GM04503 (cell line): Measurements from ENCODE around the gene CYP39A1.
"Not testable (repeated sequence)": the region's sequence is repeated elsewhere in the genome, so short reads cannot be mapped to it uniquely, and the experiment has no call there.

ENCODE experiments used
- DNase-seq: peaks from one replicate; pipeline ENCODE4 v3.0.0-alpha.2; 2012; ENCODE audit warnings: low read depth

CYP39A1 gene

GRCh38 chr6:46648869-46649492 is 3.6 kb downstream of the CYP39A1 start:
- no peak for DNase-seq

DNA sequence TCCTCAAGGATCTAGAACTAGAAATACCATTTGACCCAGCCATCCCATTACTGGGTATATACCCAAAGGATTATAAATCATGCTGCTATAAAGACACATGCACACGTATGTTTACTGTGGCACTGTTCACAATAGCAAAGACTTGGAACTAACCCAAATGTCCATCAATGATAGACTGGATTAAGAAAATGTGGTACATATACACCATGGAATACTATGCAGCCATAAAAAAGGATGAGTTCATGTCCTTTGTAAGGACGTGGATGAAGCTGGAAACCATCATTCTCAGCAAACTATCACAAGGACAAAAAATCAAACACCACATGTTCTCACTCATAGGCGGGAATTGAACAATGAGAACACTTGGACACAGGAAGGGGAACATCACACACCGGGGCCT is 4.5 kb downstream of the CYP39A1 start:
- not testable (repeated sequence) for DNase-seq

DNA sequence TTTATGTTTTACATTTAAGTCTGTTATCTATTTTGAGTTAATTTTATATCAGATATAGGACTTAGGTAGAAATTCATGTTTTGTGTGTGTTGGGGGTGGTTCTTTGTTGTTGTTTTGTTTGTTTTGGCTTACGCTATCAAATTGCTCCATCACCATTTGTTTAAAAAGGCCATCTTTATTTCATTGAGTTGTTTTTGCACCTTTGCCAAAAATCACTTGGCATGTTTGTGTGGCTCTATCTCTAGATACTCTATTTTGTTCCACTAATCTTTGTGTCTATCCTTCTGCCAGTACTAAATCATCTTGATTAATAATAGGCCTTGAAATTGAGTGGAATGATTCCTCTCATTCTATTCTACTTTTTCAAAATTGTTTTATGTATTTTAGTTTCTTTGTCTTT is 7.4 kb downstream of the CYP39A1 start:
- no peak for DNase-seq

- no peak for DNase-seq
These were observed 9.5 kb downstream of the CYP39A1 start for GRCh38 chr6:46642928-46643751.

DNA sequence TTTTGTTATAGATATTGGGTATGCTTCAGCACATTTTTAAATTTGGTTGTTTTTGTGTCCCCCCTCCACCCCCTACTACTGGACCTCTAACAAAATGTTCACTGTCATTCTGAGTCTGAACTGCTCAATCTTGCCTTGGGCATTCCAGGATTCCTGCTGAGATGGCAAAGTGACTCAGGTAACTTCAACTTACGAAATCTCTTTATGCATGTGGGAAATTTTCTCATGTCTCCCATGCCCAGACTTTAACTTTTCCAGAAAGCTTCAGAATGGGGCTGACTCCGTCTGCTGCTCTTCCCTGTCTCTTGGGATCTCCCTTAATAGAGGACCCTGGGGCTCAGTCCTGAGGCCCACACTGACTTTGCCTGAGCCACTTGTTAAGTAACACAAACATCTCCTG is 14.0 kb downstream of the CYP39A1 start:
- DNase-seq: no peak

- DNase-seq: no peak
These were observed 14.7 kb downstream of the CYP39A1 start for GRCh38 chr6:46637933-46638332.

GRCh38 chr6:46637145-46637544 is 15.5 kb downstream of the CYP39A1 start:
- peak; percentile 90 for DNase-seq

- DNase-seq: no peak
These were observed 17.2 kb downstream of the CYP39A1 start for GRCh38 chr6:46635462-46635861.

- no peak for DNase-seq
These were observed 20.6 kb downstream of the CYP39A1 start for GRCh38 chr6:46632053-46632452.

GRCh38 chr6:46629691-46630090 is 22.9 kb downstream of the CYP39A1 start:
- DNase-seq: no peak

GRCh38 chr6:46628976-46629375 is 23.6 kb downstream of the CYP39A1 start:
- no peak for DNase-seq

DNA sequence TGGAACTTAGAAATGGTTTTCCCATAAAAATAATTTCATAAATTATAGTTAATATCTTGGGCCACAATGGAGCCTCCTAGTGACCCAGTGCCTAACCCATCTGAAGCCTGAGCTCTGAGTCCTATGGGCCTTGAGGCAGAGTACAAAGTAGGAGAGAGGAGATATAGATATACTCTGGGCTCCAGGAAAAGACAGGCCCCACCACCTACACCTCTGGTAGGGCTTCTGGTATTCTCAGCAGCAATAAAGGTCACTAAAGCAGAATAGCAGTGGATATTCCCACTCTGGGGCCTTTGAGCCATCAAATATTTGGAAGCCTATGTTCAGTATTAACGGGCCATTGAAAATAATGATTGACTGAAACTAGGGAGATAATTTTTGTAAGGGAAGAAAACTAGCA is 24.1 kb downstream of the CYP39A1 start:
- DNase-seq: no peak

GRCh38 chr6:46626976-46627375 is 25.6 kb downstream of the CYP39A1 start:
- no peak for DNase-seq

GRCh38 chr6:46626228-46626909 is 26.2 kb downstream of the CYP39A1 start:
- DNase-seq: peak; percentile 9

- DNase-seq: no peak
These were observed 33.9 kb downstream of the CYP39A1 start for GRCh38 chr6:46618726-46619125.

- no peak for DNase-seq
These were observed 40.0 kb downstream of the CYP39A1 start for GRCh38 chr6:46612645-46613044.

DNA sequence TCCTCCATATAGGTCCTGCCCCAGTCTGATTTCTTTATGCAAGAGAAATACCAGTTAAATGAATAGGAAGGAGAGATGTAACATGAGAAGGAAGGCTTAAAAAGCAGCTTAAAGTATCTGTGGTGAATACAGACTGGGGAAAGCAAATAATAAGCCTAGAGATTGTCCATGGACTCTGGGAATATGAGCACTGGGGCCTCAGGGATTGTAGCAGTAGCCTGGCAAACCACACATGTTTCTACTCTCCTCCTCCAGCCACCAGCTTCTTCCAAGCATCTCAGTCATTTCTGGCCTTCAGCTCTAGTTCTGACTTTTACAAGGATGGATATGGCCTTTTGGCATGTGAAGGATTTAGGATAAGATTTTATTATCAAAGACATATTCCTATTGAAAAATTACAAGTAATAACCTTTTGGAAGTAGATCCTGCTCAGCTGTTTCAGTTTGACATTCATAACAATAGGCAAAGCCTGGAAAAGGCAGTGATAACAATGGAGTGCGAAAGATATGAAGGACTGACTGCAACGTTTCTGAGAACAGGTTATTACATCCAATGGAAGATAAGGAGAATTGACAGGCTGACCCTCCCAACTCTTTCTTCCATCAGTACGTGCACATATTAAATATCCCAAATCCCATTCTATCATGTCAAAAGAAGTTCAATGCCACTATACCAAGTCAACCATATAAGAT is 41.6 kb downstream of the CYP39A1 start:
- DNase-seq: no peak

- DNase-seq: no peak
These were observed 46.3 kb downstream of the CYP39A1 start for GRCh38 chr6:46606338-46606737.

DNA sequence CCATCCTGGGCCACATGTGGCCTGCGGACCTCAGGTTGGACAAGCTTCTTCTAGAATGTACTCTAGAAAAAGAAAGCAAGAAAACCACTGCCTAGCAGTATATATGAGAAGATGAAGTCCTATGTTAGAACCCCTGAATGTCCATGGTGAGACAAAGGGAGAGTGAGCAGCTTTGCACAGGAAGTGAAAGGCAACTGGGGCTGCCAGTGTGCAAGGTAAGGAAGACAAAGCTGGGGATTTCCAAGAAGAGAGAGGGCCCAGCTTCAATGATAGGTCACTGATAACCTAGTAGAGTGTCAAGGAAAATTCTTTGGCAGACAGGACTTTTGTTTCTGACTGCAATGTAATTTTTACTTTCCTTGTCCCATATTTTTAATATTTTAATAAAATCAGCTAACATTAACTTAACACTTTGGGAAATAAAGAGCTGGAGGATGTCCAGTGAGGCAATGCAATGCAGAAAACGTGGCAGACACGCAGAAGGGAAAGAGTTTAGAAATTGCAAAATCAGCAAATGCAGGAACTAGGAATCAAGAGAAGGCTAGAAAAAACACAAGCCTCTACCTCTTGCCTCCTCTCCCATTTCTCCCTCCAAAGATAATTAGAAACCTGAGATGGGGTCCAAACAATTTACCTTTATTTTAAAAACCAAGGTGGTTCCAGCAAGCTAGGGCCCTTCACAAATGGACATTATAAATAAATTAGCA is 47.4 kb downstream of the CYP39A1 start:
- DNase-seq: no peak

DNA sequence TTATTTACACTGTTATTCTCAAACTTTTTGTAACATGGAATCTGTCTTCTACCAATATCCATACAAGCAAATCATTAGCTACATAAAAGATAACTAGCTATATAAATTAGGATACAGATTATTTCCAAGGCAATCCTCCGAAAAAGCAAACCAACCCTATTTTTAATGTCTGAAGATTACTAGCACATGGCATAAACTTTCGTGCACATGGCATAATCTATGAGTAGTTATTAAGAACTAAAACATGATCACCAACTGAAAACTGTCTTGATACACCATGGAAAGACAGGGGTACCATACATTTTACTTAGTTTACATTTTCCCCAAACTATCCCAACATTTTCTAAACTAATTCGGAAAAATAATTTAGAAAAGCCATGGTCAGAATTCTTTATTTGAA is 54.4 kb downstream of the CYP39A1 start:
- DNase-seq: no peak

DNA sequence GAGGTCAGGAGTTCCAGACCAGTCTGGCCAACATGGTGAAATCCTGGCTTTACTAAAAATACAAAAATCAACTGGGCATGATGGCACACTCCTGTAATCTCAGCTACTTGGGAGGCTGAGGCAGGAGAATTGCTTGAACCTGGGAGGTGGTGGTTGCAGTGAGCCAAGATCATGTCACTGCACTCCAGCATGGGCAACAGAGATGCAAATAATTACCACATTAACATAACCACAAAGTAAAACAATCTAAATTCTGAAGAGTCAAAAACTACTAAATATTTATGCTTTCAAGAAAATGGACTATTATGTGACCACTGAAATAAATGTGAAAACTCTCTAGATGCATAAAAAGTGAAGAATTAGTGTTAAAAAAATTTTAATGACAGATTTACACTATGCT is 59.9 kb downstream of the CYP39A1 start:
- DNase-seq: no peak

- DNase-seq: no peak
These were observed 60.6 kb downstream of the CYP39A1 start for GRCh38 chr6:46592046-46592445.
